NB4 (cell line): ENCODE measurements around the gene DDX27.

Experiments
- DNase-seq: peaks from one replicate; pipeline ENCODE4 v3.0.0; 2010; ENCODE audit warnings: low read depth
- H3K4me3 ChIP-seq: one replicate; pipeline ENCODE4 v1.5.1; 2011; ENCODE audit warnings: mild to moderate bottlenecking, low read depth, low read length, moderate library complexity
- MYC ChIP-seq: IDR thresholded peaks from 2 replicates; pipeline ENCODE4 v1.6.1; 2011; ENCODE audit warnings: low read depth, low read length
- POLR2A ChIP-seq: IDR thresholded peaks from 2 replicates; pipeline ENCODE4 v1.6.1; 2011; ENCODE audit warnings: mild to moderate bottlenecking; ENCODE audit not compliant: insufficient read length; ENCODE audit errors: extremely low read depth
- TF ChIP-seq, protein P1 (sequence below): IDR thresholded peaks from 2 replicates; pipeline ENCODE4 v1.6.1; 2011; ENCODE audit warnings: low read depth, low read length
- TF ChIP-seq, protein P2 (sequence below): IDR thresholded peaks from one replicate; pipeline ENCODE4 v1.5.1; 2012; ENCODE audit warnings: low read depth, low read length

DDX27 gene

GRCh38 chr20:49229381-49229780 is 10.2 kb downstream of the DDX27 start:
- TF ChIP-seq MYC (no peak), POLR2A (no peak)
- TF ChIP-seq, protein P1, sequence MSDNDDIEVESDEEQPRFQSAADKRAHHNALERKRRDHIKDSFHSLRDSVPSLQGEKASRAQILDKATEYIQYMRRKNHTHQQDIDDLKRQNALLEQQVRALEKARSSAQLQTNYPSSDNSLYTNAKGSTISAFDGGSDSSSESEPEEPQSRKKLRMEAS: no peak
- TF ChIP-seq, protein P2, sequence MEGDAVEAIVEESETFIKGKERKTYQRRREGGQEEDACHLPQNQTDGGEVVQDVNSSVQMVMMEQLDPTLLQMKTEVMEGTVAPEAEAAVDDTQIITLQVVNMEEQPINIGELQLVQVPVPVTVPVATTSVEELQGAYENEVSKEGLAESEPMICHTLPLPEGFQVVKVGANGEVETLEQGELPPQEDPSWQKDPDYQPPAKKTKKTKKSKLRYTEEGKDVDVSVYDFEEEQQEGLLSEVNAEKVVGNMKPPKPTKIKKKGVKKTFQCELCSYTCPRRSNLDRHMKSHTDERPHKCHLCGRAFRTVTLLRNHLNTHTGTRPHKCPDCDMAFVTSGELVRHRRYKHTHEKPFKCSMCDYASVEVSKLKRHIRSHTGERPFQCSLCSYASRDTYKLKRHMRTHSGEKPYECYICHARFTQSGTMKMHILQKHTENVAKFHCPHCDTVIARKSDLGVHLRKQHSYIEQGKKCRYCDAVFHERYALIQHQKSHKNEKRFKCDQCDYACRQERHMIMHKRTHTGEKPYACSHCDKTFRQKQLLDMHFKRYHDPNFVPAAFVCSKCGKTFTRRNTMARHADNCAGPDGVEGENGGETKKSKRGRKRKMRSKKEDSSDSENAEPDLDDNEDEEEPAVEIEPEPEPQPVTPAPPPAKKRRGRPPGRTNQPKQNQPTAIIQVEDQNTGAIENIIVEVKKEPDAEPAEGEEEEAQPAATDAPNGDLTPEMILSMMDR: no peak
- H3K4me3 ChIP-seq: no peak overlapping the region
- no peak for DNase-seq

- no peak for DNase-seq
- no peak for TF ChIP-seq MYC
- no peak overlapping the region for H3K4me3 ChIP-seq
Measured at GRCh38 chr20:49230021-49230420, 10.8 kb downstream of the DDX27 start.

DNA sequence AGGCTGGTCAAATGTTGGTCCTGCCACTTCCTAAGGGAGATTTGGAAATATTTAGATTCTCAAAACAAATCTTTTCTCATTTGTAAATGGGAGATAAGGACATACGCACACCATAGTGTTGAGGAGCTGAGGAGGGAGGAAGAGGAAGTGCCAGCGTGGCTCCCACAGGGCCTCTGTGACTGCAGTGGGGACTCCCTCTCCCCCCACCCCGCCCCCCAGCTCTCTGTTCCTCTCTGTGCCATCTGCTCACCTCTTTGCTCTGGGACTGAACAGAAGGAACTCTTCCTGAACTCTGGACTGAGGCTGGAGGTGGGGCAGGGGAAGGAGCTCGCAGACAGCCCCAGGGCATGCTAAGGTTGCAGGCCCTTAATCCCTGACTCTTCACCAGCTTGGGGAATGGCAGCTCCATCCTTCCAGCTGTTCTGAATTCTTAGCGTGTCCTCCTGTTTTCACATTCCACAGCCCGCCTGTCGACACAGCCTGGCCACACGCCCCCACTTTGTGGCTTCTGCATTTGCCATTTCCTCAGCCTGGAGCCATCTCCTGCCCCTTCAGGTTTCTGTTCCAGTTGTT is 11.4 kb downstream of the DDX27 start:
- H3K4me3 ChIP-seq: no peak overlapping the region
- TF ChIP-seq, protein P2: no peak
- TF ChIP-seq, protein P1: 0 out of 2 replicates have a peak, but pooled peaks have one; percentile 11
- peak; percentile 27; the same call in 1 of the 2 replicates for TF ChIP-seq MYC
- peak; percentile 74 for DNase-seq

DNA sequence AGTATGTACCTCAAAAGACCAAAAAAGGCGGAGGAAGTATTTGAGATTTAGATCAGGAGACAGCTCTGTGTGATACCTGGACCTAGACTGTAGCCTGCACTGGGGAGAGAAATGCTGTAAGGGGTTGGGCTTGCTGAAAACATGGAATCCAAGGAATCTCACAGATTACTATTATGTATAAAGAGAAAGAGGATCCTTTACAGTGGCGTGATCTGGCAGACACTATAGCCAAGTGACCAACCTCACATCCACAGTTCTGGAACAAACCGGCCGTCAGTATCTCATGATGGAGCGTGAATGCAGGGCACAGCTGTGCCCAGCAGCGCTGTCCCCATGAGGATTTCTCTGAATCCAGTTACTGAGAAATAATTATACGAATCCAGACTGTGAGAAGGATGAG is 12.3 kb downstream of the DDX27 start:
- H3K4me3 ChIP-seq: no peak overlapping the region
- TF ChIP-seq, protein P2: no peak
- TF ChIP-seq MYC: no peak
- no peak for TF ChIP-seq POLR2A
- TF ChIP-seq, protein P1: no peak
- DNase-seq: no peak

DNA sequence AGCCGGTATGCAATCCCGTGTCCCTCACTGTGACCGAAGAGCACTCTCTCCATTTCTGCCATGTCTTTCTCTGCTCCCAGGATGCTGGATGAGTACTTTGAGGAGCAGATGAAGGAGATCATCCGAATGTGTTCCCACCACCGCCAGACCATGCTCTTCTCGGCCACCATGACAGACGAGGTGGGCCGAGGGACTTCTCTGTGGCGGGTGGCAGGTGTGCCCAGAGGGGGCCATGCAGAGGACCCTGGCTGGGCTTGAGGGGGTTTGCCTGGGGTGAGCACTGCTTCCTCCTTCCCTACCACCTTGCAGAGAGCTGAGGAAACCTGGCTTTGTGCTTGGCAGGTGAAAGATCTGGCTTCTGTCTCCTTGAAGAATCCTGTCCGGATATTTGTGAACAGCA is 14.0 kb downstream of the DDX27 start:
- TF ChIP-seq MYC (no peak), POLR2A (no peak)
- TF ChIP-seq, protein P2: no peak
- TF ChIP-seq, protein P1: no peak
- no peak for DNase-seq
- no peak overlapping the region for H3K4me3 ChIP-seq

GRCh38 chr20:49234831-49235230 is 15.6 kb downstream of the DDX27 start:
- no peak for TF ChIP-seq POLR2A
- TF ChIP-seq, protein P2: no peak
- H3K4me3 ChIP-seq: no peak overlapping the region
- DNase-seq: no peak
